Natural killer cell (primary cell): Measurements from ENCODE around the gene RALGPS1. TPM values are rescaled to one million over a fixed set of nuclear protein-coding genes. Genes with fewer than 3 reads are reported as not detected.

Source experiments
- ATAC-seq, 3 donors: fragments of 150-1000 bp in 2 of 3; fragments of 200-7000 bp in 1 of 3; cut with Tn5 transposase; 1 replicate in 1 of 3; 2 replicates in 2 of 3; pipeline ENCODE4 v1.10.0; 2021; ENCODE audit warnings: mild to moderate bottlenecking in 2 of 3, moderate library complexity in 2 of 3
- DNase-seq, 2 donors: peaks; one replicate each; pipeline versions ENCODE4 v3.0.0 to v3.0.0-alpha.2; 2013 to 2021; ENCODE audit warnings: mixed read lengths in 1 of 2
- H3K27ac ChIP-seq: one replicate; pipeline ENCODE4 v1.5.1; 2013; ENCODE audit warnings: mild to moderate bottlenecking, low read length
- H3K27me3 ChIP-seq: one replicate; pipeline ENCODE4 v1.6.1; 2013; ENCODE audit warnings: low read length; ENCODE audit not compliant: control insufficient read depth, insufficient read depth
- H3K36me3 ChIP-seq: one replicate; pipeline ENCODE4 v1.6.1; 2013; ENCODE audit warnings: low read length; ENCODE audit not compliant: control insufficient read depth, insufficient read depth
- H3K4me1 ChIP-seq: one replicate; pipeline ENCODE4 v1.6.1; 2013; ENCODE audit warnings: low read length; ENCODE audit not compliant: control insufficient read depth, insufficient read depth
- H3K4me3 ChIP-seq: one replicate; pipeline ENCODE4 v1.5.1; 2013; ENCODE audit warnings: low read length
- H3K9me3 ChIP-seq: one replicate; pipeline ENCODE4 v1.6.1; 2013; ENCODE audit warnings: low read length; ENCODE audit not compliant: control insufficient read depth, insufficient read depth
- H3K27ac Mint-ChIP-seq, 2 donors: one replicate each; pipeline ENCODE4 v1.8.0; 2022; ENCODE audit warnings: mild to moderate bottlenecking in 2 of 2, mixed read lengths in 2 of 2, moderate library complexity in 1 of 2
- H3K27me3 Mint-ChIP-seq, 2 donors: one replicate each; pipeline ENCODE4 v1.8.0; 2022; ENCODE audit warnings: low read depth in 2 of 2, mixed read lengths in 2 of 2
- H3K36me3 Mint-ChIP-seq: one replicate; pipeline ENCODE4 v1.8.0; 2022; ENCODE audit warnings: mixed read lengths
- H3K4me1 Mint-ChIP-seq, 2 donors: one replicate each; pipeline ENCODE4 v1.8.0; 2022; ENCODE audit warnings: mixed read lengths in 2 of 2
- H3K4me3 Mint-ChIP-seq: one replicate; pipeline ENCODE4 v1.8.0; 2022; ENCODE audit warnings: mild to moderate bottlenecking, moderate library complexity, mixed read lengths
- H3K9me3 Mint-ChIP-seq, 2 donors: one replicate each; pipeline ENCODE4 v1.8.0; 2022; ENCODE audit warnings: mixed read lengths in 2 of 2
- WGBS: methylation state at CpG from one replicate; pipeline ENCODE4 v1.1.7; 2013; ENCODE audit warnings: missing lambda C conversion rate; ENCODE audit not compliant: insufficient coverage; 5-methylcytosine and 5-hydroxymethylcytosine counted together
- intact Hi-C: fragments of 100-400 bp; cut with micrococcal nuclease; formaldehyde crosslinking; loops from one replicate; pipeline ENCODE4 v1.14.2; 2022
- total RNA-seq, 4 donors: library from RNA; stranded (reverse); fragments of 120-200 nt in 1 of 4; gene quantifications; one replicate each; pipeline versions ENCODE4 v1.2.3 to v1.2.4, GENCODE V29; 2013 to 2022
- TF ChIP-seq, protein P1 (sequence below): fragments of 200-600 bp; IDR thresholded peaks from one replicate; pipeline ENCODE4 v1.8.0; 2022; ENCODE audit warnings: antibody characterized with exemption

The RALGPS1 gene
- total RNA-seq, 3 donors from 2014 or later (not counting 1 experiment from before 2014, with no cell fraction given): 11.9 to 21.2 (median 13.2) TPM

DNA sequence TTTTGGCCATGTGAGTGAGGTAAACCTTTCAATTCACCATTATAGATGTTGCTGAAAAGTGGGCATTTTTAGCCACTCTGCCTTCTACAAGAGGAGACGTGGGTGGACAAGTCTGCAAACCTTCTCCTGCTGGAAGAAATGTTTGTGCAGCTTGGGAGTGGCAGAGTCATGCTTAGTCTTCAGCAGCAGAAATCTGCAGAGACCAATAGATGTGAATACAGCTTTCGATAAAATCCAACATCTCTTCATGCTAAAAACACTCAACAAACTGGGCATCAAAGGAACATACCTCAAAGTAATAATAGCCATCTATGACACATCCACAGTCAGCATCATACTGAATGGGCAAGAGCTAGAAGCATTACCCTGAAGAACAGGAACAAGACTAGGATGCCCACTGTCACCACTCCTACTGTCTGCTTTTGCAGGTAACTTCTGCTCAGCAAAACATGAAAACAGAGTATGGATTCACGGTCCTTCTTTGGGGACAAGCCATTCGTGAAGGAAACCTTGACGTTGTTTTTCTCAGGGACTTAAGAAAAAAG lies 91.3 kb downstream of the RALGPS1 start:
- Histone ChIP-seq H3K36me3 (no peaks in the 10 kb centered on the region), H3K27ac (peak overlapping the region; percentile 3), H3K27me3 (no peaks in the 10 kb centered on the region), H3K4me3 (no peak overlapping the region), H3K4me1 (peaks cover 13% of the 10 kb centered on the region), H3K9me3 (no peaks in the 10 kb centered on the region)
- Mint-ChIP-seq H3K4me1 (peaks cover 31 to 35% of the 10 kb centered on the region in 2 donors), H3K4me3 (no peak overlapping the region), H3K36me3 (no peaks in the 10 kb centered on the region), H3K27me3 (peaks cover 8 to 17% of the 10 kb centered on the region in 2 donors), H3K27ac (peak overlapping the region; percentile 79 to 88), H3K9me3 (no peaks in the 10 kb centered on the region)
- intact Hi-C loops: loop anchor here (2.0 kb wide), 1 partner anchor 19 kb away; no protein-coding TSS in a partner anchor
- ATAC-seq (peak in 1 of 3 donors; percentile 10), DNase-seq (no peak)
- TF ChIP-seq, protein P1, sequence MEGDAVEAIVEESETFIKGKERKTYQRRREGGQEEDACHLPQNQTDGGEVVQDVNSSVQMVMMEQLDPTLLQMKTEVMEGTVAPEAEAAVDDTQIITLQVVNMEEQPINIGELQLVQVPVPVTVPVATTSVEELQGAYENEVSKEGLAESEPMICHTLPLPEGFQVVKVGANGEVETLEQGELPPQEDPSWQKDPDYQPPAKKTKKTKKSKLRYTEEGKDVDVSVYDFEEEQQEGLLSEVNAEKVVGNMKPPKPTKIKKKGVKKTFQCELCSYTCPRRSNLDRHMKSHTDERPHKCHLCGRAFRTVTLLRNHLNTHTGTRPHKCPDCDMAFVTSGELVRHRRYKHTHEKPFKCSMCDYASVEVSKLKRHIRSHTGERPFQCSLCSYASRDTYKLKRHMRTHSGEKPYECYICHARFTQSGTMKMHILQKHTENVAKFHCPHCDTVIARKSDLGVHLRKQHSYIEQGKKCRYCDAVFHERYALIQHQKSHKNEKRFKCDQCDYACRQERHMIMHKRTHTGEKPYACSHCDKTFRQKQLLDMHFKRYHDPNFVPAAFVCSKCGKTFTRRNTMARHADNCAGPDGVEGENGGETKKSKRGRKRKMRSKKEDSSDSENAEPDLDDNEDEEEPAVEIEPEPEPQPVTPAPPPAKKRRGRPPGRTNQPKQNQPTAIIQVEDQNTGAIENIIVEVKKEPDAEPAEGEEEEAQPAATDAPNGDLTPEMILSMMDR: no peak
- 91% methylated on average over 5 of the region's 5 CpGs for WGBS

DNA sequence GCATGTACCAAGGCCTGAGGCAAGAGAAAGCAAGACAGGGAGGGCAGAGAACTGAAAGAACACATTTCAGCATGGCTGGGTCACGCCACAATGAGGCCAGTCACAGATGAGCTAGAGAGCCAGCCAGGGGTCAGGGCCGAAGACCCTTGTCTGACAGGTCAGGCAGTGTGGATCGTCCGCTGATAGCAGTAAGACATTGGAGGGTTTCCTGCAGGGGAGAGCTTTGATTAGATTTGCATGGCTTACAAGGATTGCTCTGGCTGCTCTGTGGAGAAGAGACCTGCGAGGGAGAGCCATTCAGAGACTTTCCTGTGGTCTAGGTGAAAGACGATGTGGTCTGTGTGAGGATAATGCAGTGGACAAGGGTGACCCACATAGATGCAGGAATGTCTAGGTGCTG lies 93.1 kb downstream of the RALGPS1 start:
- H3K27ac Mint-ChIP-seq: peak overlapping the region; percentile 7 to 45

DNA sequence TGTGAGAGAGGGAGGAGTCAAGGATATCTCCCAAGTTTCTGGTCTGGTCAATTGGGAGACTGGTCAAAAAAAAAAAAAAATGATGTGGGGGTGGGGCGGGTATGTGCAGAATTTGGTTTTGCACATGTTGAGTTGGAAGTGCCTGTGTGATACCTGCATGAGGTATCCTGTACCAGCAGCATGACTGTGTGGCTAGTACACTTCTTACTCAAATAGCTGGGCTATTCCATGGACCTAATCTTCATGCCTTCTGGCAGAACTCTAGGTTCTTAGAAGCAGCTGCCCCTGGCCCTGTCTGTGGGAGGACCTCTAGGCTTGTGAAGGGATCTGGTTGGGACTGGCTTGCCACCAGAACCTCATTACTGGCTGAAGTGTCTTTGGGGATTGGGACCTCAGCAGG lies 93.5 kb downstream of the RALGPS1 start:
- H3K4me3 ChIP-seq: no peak overlapping the region
- DNase-seq (no peak), ATAC-seq (no peak)
- peaks cover 31 to 35% of the 10 kb centered on the region in 2 donors for H3K4me1 Mint-ChIP-seq
- no peaks in the 10 kb centered on the region for H3K9me3 Mint-ChIP-seq
- H3K27me3 ChIP-seq: no peaks in the 10 kb centered on the region
- no peaks in the 10 kb centered on the region for H3K9me3 ChIP-seq
- H3K27me3 Mint-ChIP-seq: peaks cover 8 to 17% of the 10 kb centered on the region in 2 donors
- no peaks in the 10 kb centered on the region for H3K36me3 Mint-ChIP-seq
- 100% methylated on average over 1 of the region's 1 CpG for WGBS
- TF ChIP-seq, protein P1: no peak
- H3K36me3 ChIP-seq: no peaks in the 10 kb centered on the region
- H3K27ac ChIP-seq: no peak overlapping the region
- H3K4me1 ChIP-seq: peaks cover 13% of the 10 kb centered on the region
- no peak overlapping the region for H3K4me3 Mint-ChIP-seq
- peak overlapping the region in 1 of 2 donors; percentile 45 for H3K27ac Mint-ChIP-seq
- intact Hi-C loops: no loop called here

More for the DNA sequence above, 93.1 kb downstream of the RALGPS1 start:
- H3K9me3 Mint-ChIP-seq: no peaks in the 10 kb centered on the region
- peaks cover 13% of the 10 kb centered on the region for H3K4me1 ChIP-seq
- H3K27me3 Mint-ChIP-seq: peaks cover 8 to 17% of the 10 kb centered on the region in 2 donors
- H3K27me3 ChIP-seq: no peaks in the 10 kb centered on the region
- ATAC-seq (no peak), DNase-seq (no peak)
- peaks cover 31 to 35% of the 10 kb centered on the region in 2 donors for H3K4me1 Mint-ChIP-seq
- no peak overlapping the region for H3K4me3 Mint-ChIP-seq
- H3K27ac ChIP-seq: no peak overlapping the region
- H3K36me3 Mint-ChIP-seq: no peaks in the 10 kb centered on the region
- intact Hi-C loops: no loop called here
- TF ChIP-seq, protein P1: no peak
- no peaks in the 10 kb centered on the region for H3K36me3 ChIP-seq
- no peak overlapping the region for H3K4me3 ChIP-seq
- H3K9me3 ChIP-seq: no peaks in the 10 kb centered on the region
- WGBS: 67% methylated on average over 6 of the region's 6 CpGs

DNA sequence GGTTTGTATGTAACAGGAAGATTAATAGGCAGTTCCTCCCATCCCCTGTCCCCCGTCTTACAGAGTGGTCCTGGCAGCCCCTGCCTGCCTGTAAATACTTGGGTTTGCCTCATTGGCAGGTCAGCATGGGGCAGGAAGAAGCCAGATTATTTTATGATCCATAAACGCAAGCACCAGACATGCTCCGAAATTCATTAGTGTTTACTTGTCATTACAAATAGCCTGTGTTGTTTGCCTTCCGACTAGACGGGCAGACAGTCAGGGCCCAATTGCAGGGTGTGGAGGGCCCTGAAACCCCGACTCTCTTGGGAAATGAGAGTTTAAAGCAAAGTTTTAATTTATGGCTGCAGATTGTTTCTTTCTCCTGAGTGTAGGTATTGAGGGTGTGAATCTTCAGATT lies 97.2 kb downstream of the RALGPS1 start:
- H3K9me3 ChIP-seq: no peaks in the 10 kb centered on the region
- TF ChIP-seq, protein P1: no peak
- DNase-seq (no peak), ATAC-seq (no peak)
- peaks cover 8 to 9% of the 10 kb centered on the region in 2 donors for H3K4me1 Mint-ChIP-seq
- 94% methylated on average over 6 of the region's 6 CpGs for WGBS
- H3K4me3 Mint-ChIP-seq: no peak overlapping the region
- no peaks in the 10 kb centered on the region for H3K27me3 ChIP-seq
- no peak overlapping the region for H3K27ac ChIP-seq
- H3K36me3 Mint-ChIP-seq: no peaks in the 10 kb centered on the region
- H3K36me3 ChIP-seq: no peaks in the 10 kb centered on the region
- no peak overlapping the region for H3K27ac Mint-ChIP-seq
- no peak overlapping the region for H3K4me3 ChIP-seq
- no peaks in the 10 kb centered on the region for H3K9me3 Mint-ChIP-seq
- H3K27me3 Mint-ChIP-seq: peaks cover 16 to 17% of the 10 kb centered on the region in 2 donors
- intact Hi-C loops: no loop called here
- H3K4me1 ChIP-seq: peaks cover 6% of the 10 kb centered on the region
